Lung (tissue), 16 donors: ENCODE results near the gene MYH2. TPM values are rescaled to one million over a fixed set of nuclear protein-coding genes. Genes with fewer than 3 reads are reported as not detected.

Experiments used
- ATAC-seq: fragments of 200-7000 bp; cut with Tn5 transposase; one replicate; pipeline ENCODE4 v1.9.1; 2020; ENCODE audit warnings: moderate number of reproducible peaks; ENCODE audit not compliant: insufficient read depth, low FRiP score
- DNase-seq, 3 donors: peaks; one replicate each; pipeline ENCODE4 v3.0.0-alpha.2; 2013 to 2017
- H3K27ac ChIP-seq, 2 donors: one replicate each; pipeline ENCODE4 v1.5.1; 2013; ENCODE audit warnings: mild to moderate bottlenecking in 2 of 2, moderate library complexity in 2 of 2, control low read depth in 1 of 2, inconsistent platforms in 1 of 2, low read depth in 1 of 2, low read length in 1 of 2
- H3K27me3 ChIP-seq, 3 donors: one replicate each; pipeline ENCODE4 v1.5.1; 2013; ENCODE audit warnings: low read length in 2 of 3; ENCODE audit not compliant: control insufficient read depth in 3 of 3, insufficient read depth in 3 of 3
- H3K36me3 ChIP-seq, 4 donors: one replicate each; pipeline ENCODE4 v1.5.1; 2013; ENCODE audit warnings: low read length in 4 of 4, mild to moderate bottlenecking in 1 of 4, moderate library complexity in 1 of 4; ENCODE audit not compliant: control insufficient read depth in 4 of 4, insufficient read depth in 4 of 4
- H3K4me1 ChIP-seq, 5 donors: one replicate each; pipeline ENCODE4 v1.5.1; 2013; ENCODE audit warnings: low read length in 5 of 5, mild to moderate bottlenecking in 2 of 5, moderate library complexity in 1 of 5; ENCODE audit not compliant: control insufficient read depth in 5 of 5, insufficient read depth in 5 of 5
- H3K4me3 ChIP-seq: one replicate; pipeline ENCODE4 v1.5.1; 2013; ENCODE audit warnings: mild to moderate bottlenecking, control low read depth, moderate library complexity
- H3K9ac ChIP-seq, 2 donors: one replicate each; pipeline ENCODE4 v1.5.1; 2013; ENCODE audit warnings: low read length in 2 of 2, control low read depth in 1 of 2; ENCODE audit not compliant: insufficient read depth in 1 of 2
- H3K9me3 ChIP-seq, 4 donors: one replicate each; pipeline ENCODE4 v1.5.1; 2013; ENCODE audit warnings: low read length in 3 of 4, mild to moderate bottlenecking in 1 of 4, moderate library complexity in 1 of 4; ENCODE audit not compliant: control insufficient read depth in 4 of 4, insufficient read depth in 3 of 4
- CTCF ChIP-seq: IDR thresholded peaks from 2 replicates; pipeline ENCODE4 v1.5.1; 2012; ENCODE audit warnings: mild to moderate bottlenecking; ENCODE audit errors: control extremely low read depth, extremely low read depth
- WGBS, 2 donors: extraction: QIAGEN DNeasy Blood & Tissue Kit; methylation state at CpG; one replicate each; pipeline ENCODE4 v1.1.7; 2013; 5-methylcytosine and 5-hydroxymethylcytosine counted together
- long read RNA-seq, 5 donors: transcript quantifications; one replicate each; lab custom pipeline, GENCODE V29; 2026
- polyA plus RNA-seq, 2 donors: library from polyadenylated mRNA; stranded (reverse); fragments of 200-250 nt; gene quantifications; one replicate each; pipeline ENCODE4 v1.2.1, GENCODE V29; 2013
- total RNA-seq, 2 donors: library from RNA; depleted of rRNA in 1 of 2; stranded (reverse); fragments of >200 nt in 1 of 2; gene quantifications; one replicate each; pipeline ENCODE4 v1.2.1, GENCODE V29; 2014 to 2021
- donor health status: control.
- donor health status: control.
- donor health status: Bipolar disorder and iron deficiency.
- donor health status: healthy.
- donor health status: DM: yes; HTN: yes; CAD: no.

Gene MYH2
- total RNA-seq (not detected), polyA plus RNA-seq (under 1 TPM; 0.02 TPM)
- long read RNA-seq, donor 1 = 0 reads
- long read RNA-seq, donor 2 = 0 reads
- long read RNA-seq, donor 3 = 0 reads
- long read RNA-seq, donor 4 = 0 reads
- long read RNA-seq, donor 5 = 0 reads

GRCh38 chr17:10549096-10549842 is at the start of gene MYH2:
Gene MYH2, minus strand, starts transcription at chr17:10549658. Its CDS starts 1,738 bp downstream, at chr17:10547920.
- H3K4me3 ChIP-seq = no peak within 1 kb of the TSS
- H3K36me3 ChIP-seq = no peaks in the 10 kb centered on the region
- H3K9ac ChIP-seq = no peak within 1 kb of the TSS
- H3K27me3 ChIP-seq = peaks cover 0 to 3% (median 2%) of the 10 kb centered on the region in 3 donors
- ATAC-seq = no peak
- H3K9me3 ChIP-seq = peaks cover 0 to 3% (median 0%) of the 10 kb centered on the region in 4 donors
- TF ChIP-seq CTCF = no peak
- no peaks in the 10 kb centered on the region for H3K4me1 ChIP-seq
- H3K27ac ChIP-seq = no peak within 1 kb of the TSS
- no peak for DNase-seq
- WGBS, 2 donors = 46 to 48% methylated on average over 9 of the region's 9 CpGs

- 59 to 78% methylated on average over 2 of the region's 2 CpGs for WGBS, 2 donors
- H3K4me3 ChIP-seq = no peak overlapping the region
- TF ChIP-seq CTCF = no peak
- H3K27ac ChIP-seq = no peak overlapping the region
- H3K27me3 ChIP-seq = peaks cover 0 to 3% (median 0%) of the 10 kb centered on the region in 3 donors
- no peak overlapping the region for H3K9ac ChIP-seq
- H3K4me1 ChIP-seq = no peaks in the 10 kb centered on the region
- H3K9me3 ChIP-seq = peaks cover 0 to 3% (median 0%) of the 10 kb centered on the region in 4 donors
- no peaks in the 10 kb centered on the region for H3K36me3 ChIP-seq
- DNase-seq = no peak
- no peak for ATAC-seq
Measured at GRCh38 chr17:10598621-10599020, 49.2 kb upstream of the MYH2 start.

GRCh38 chr17:10589553-10590145 is 40.2 kb upstream of the MYH2 start:
- Histone ChIP-seq H3K27ac (no peak overlapping the region), H3K4me3 (no peak overlapping the region), H3K9me3 (peaks cover 0 to 9% (median 0%) of the 10 kb centered on the region in 4 donors), H3K27me3 (peaks cover 0 to 6% (median 2%) of the 10 kb centered on the region in 3 donors), H3K36me3 (no peaks in the 10 kb centered on the region), H3K9ac (no peak overlapping the region), H3K4me1 (peaks cover 0 to 3% (median 0%) of the 10 kb centered on the region in 5 donors)
- TF ChIP-seq CTCF = no peak
- DNase-seq (no peak), ATAC-seq (no peak)
- 82 to 91% methylated on average over 8 of the region's 8 CpGs for WGBS, 2 donors
